ENCODE measurements around the gene ISYNA1. TPM values are rescaled to one million over a fixed set of nuclear protein-coding genes. Genes with fewer than 3 reads are reported as not detected.

ISYNA1 gene
- total and polyA plus RNA-seq, 2 experiments from 2014 or later: 191 to 208 TPM

DNA sequence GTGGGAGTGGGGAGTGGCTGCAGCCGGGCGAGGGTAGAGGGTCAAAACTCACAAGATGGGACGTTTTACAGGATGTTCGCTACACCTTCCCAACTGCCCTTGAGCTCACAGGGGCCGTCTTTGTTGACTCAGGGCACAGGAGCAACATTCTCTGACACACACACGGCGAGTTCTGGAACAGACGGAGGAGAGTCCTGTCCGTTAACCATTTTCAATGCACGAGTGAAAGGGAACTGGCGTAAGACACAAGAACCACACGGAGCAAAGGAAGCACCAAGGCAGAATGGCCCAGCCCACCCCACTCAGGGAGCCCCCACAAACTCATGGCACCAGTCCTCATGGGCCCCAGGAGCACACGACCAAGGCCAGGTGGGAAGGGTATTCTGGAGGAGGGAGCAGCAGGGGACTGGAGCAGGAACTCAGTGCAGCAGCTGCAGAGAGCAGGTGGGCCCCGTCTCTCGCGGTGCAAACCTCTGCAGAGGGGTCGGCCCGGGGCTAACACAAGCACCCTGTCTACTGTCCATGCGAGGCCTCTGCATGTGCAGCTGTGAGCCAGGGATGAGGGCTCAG, 37.9 kb upstream of the ISYNA1 start:
- TF ChIP-seq ZNF331 (CRISPR knock-in tag; IDR thresholded peaks at IDR 0.05; ENCODE audit: low read depth) (no peak), ETS1 (IDR thresholded peaks at IDR 0.05) (no peak), POLR2AphosphoS5 (IDR thresholded peaks at IDR 0.05; ENCODE audit: low read depth) (no peak), EZH2phosphoT487 (IDR thresholded peaks at IDR 0.05; ENCODE audit: unreplicated experiment) (no peak), ZNF114 (CRISPR knock-in tag; IDR thresholded peaks at IDR 0.05) (no peak), EZH2 (IDR thresholded peaks at IDR 0.05; ENCODE audit: low read depth, unreplicated experiment) (no peak), STAT1 (IDR thresholded peaks at IDR 0.05; ENCODE audit: unreplicated experiment) (no peak), ZNF462 (CRISPR knock-in tag; IDR thresholded peaks at IDR 0.05) (no peak), REST (IDR thresholded peaks at IDR 0.05; ENCODE audit: unreplicated experiment) (no peak), JUNB (IDR thresholded peaks at IDR 0.05; ENCODE audit: unreplicated experiment) (no peak), CREB1 (CRISPR knock-in tag; IDR thresholded peaks at IDR 0.05; ENCODE audit: low read depth) (no peak), CTCF (conservative IDR thresholded peaks at IDR 0.05; ENCODE audit: low read depth in 2 of 2) (no peak), NANOG (IDR thresholded peaks at IDR 0.05; ENCODE audit: borderline replicate concordance) (no peak)
- no peak for DNase-seq (ENCODE audit: low spot score)
- H4K20me1 ChIP-seq (replicated peaks; ENCODE audit: insufficient read depth): no peaks in the 10 kb centered on the region; the same call in 1 of the 2 replicates
- no peak overlapping the region; the same call in 2 of the 3 replicates for H3K4me3 Mint-ChIP-seq
- no peak overlapping the region for H3K4me2 ChIP-seq
- H3K27ac Mint-ChIP-seq: peak overlapping the region; percentile 17; the same call in 1 of the 2 replicates
- H3F3A ChIP-seq (replicated peaks; ENCODE audit: low read depth): peaks cover 10% of the 10 kb centered on the region; the same call in 1 of the 2 replicates
- H3K4me1 Mint-ChIP-seq: peaks cover 25% of the 10 kb centered on the region
- no peaks in the 10 kb centered on the region for H3K9me3 Mint-ChIP-seq
- H3K9me2 ChIP-seq (ENCODE audit: insufficient read depth): no peaks in the 10 kb centered on the region
- peaks cover 25% of the 10 kb centered on the region for H3K79me2 ChIP-seq (replicated peaks; ENCODE audit: insufficient read depth)
- H3K27ac ChIP-seq (ENCODE audit: low read depth): no peak overlapping the region
- H3K27me3 ChIP-seq (ENCODE audit: insufficient read depth): no peaks in the 10 kb centered on the region
- no peak overlapping the region for H2AFZ ChIP-seq
- H3K27me3 Mint-ChIP-seq (ENCODE audit: insufficient read depth, low read depth, poor library complexity): peaks cover 27% of the 10 kb centered on the region
- H3K36me3 Mint-ChIP-seq (ENCODE audit: low read depth): no peaks in the 10 kb centered on the region; the same call in 2 of the 3 replicates
- no peak for ATAC-seq
- no peaks in the 10 kb centered on the region for H3K4me1 ChIP-seq (ENCODE audit: insufficient read depth)
- H3K4me3 ChIP-seq: no peak overlapping the region
- no peaks in the 10 kb centered on the region for H3K36me3 ChIP-seq (ENCODE audit: insufficient read depth)
